Measurements from ENCODE around the gene BCAR3.

DNA sequence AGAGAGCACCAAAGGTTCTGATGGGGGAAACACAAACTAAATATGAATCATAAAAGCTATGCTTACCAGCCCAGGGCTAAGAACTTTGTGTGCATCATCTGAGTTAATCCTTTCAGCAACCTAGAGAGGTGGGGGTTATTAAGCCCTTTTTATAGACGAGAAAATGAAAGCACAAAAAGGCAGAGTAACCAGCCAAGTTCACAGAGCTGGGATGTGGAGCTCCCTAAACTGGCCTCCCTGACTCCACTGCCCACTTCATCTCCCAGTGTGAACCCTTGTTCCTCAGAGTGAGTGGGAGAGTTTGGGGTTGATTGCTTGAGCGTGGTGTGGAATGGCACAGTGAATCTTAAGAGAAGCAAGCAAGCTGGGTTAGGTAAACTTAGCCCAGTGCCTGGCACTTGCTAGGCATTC lies 10.8 kb upstream of the BCAR3 start:
- TF ChIP-seq CTCF (IDR thresholded peaks at IDR 0.05) = no peak
- no peak for TF ChIP-seq EZH2phosphoT487 (IDR thresholded peaks at IDR 0.05)
